ENCODE measurements around the gene FKBP15. TPM values are rescaled to one million over a fixed set of nuclear protein-coding genes. Genes with fewer than 3 reads are reported as not detected.

FKBP15 gene
- total RNA-seq, 2 experiments from 2014 or later = 37.4 to 40.7 TPM

DNA sequence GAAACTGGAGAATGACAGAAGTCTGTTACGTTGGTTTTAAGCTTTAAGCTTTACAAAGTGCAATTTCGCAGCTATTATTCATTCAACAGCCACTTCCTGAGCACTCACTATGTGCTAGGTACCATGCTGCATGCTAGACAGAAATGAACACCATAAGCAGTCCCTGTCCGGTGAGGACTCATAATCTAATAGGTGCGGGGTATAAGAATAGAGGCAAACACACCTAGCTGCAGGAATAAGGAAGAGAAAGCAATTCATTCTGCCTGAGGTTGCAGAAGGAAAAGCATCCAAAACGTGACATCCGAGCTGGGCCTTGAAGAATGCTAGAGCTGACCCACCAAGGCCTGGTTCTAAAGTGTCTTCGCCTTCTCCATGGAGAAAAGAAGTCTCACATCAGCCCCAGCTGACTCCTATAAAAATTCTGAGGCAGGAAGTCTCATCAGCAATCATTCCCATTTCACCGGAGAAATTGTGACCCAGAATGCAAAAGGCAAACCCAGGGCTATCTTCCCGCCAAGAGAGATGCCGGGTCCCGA is 542 bp downstream of the FKBP15 start:
- POLR2A ChIA-PET = interaction anchor here (0.5 to 3.1 kb wide), 13 partner anchors 12 to 848 kb away, joined by 3 to 12 read pairs (median 6); partner anchors contain the start of genes C9orf43, CDC26, HDHD3 and INIP
- H3K36me3 Mint-ChIP-seq = peaks cover 5% of the 10 kb centered on the region
- H3K27ac Mint-ChIP-seq = peak overlapping the region; percentile 71
- DNase-seq (no peak), ATAC-seq (ENCODE audit: low read depth) (no peak)
- H3K4me3 Mint-ChIP-seq = peak overlapping the region; percentile 86
- no peaks in the 10 kb centered on the region for H3K9me3 Mint-ChIP-seq
- peaks cover 36% of the 10 kb centered on the region for H3K4me1 Mint-ChIP-seq
- H3K27me3 Mint-ChIP-seq = no peaks in the 10 kb centered on the region

DNA sequence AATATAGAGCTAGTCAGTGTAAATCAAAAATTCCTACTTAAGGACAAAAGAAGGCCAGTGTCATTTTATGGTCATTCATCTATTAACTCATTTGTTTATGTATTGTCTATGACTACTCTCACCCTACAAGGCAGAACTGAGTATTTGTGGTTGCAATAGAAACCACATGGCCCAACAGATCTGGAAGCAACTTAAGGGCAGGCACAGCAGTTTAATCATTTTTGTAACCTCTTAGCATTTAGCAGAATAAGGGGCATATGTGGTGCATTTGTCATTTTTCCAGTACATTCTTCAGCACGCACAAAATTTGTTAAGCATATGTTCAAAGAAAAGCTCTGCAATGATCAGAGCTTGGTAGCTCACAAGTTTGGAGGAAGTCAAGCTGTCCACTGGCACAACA is 1.1 kb downstream of the FKBP15 start:
- Mint-ChIP-seq H3K9me3 (no peaks in the 10 kb centered on the region), H3K4me1 (peaks cover 39% of the 10 kb centered on the region), H3K27ac (peak overlapping the region; percentile 42), H3K36me3 (peaks cover 6% of the 10 kb centered on the region), H3K4me3 (peak overlapping the region; percentile 86), H3K27me3 (no peaks in the 10 kb centered on the region)
- DNase-seq (no peak), ATAC-seq (ENCODE audit: low read depth) (no peak)
- POLR2A ChIA-PET = interaction anchor here (0.8 to 3.1 kb wide), 9 partner anchors 12 to 503 kb away, joined by 3 to 12 read pairs (median 7); partner anchors contain the start of genes C9orf43, CDC26, HDHD3 and INIP

DNA sequence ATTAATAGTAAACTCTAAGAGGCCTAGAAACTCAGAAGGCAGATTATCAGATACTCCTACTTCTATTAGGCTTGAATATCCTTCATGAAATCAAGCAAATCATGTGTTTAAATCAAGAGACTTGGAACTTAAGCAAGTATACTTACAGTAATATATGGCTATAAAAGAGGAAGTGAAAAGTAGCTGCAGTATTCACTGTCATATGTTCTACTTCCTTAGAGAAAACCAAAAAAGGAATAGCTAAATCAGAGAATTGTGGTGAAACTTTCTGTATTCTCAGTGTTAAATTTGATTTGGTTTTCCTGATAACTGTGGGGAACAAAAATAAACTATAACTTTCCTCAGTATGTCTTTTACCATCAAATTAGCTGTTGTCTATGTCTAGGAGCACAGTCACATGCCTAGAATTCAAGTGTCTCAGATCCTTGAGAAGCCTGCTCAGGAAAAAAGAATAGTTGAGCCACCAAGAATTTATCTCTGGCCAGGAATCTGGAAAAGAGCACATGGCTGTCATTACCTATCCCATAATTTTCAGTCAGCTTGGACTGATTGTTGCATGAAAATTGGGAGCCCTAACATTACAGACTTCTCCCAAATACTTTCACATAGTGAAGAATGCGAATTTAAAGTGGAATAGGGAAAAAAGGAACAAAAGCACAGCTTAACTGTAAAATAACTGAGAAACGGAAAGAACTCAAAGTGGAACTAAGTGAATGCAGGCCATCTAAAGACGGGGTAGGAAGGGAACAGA is 1.7 kb downstream of the FKBP15 start:
- DNase-seq = no peak
- peaks cover 11% of the 10 kb centered on the region for H3K36me3 Mint-ChIP-seq
- H3K9me3 Mint-ChIP-seq = no peaks in the 10 kb centered on the region
- ATAC-seq (ENCODE audit: low read depth) = no peak
- peak overlapping the region; percentile 42 for H3K27ac Mint-ChIP-seq
- H3K27me3 Mint-ChIP-seq = no peaks in the 10 kb centered on the region
- H3K4me3 Mint-ChIP-seq = peak overlapping the region; percentile 86
- H3K4me1 Mint-ChIP-seq = peaks cover 39% of the 10 kb centered on the region
- POLR2A ChIA-PET = interaction anchor here (0.8 to 3.1 kb wide), 6 partner anchors 13 to 191 kb away, joined by 3 to 12 read pairs (median 8); partner anchors contain the start of genes C9orf43, CDC26, HDHD3 and POLE3

DNA sequence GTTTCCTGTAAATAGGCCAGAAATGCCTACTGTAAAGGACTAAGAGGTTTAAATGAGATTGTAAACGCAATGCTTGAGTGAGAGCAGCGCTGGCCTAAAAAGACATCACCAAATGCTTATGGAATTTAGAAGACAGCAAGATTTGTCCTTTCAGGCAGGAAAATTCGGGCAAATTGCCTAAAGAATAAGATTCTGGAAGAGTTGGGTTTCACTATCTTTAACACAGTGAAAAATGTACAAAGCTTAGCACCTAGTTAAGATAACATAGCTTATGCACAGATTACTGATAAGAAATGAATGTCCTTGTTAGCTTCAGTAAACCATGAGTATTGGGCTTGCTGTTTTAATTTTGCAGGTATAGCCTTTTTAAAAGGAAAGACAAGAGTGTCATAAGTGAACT is 4.7 kb downstream of the FKBP15 start:
- ATAC-seq (ENCODE audit: low read depth) (no peak), DNase-seq (no peak)
- no peak overlapping the region for H3K27ac Mint-ChIP-seq
- POLR2A ChIA-PET = no interaction called here
- H3K4me3 Mint-ChIP-seq = no peak overlapping the region
- H3K36me3 Mint-ChIP-seq = peaks cover 23% of the 10 kb centered on the region
- peaks cover 23% of the 10 kb centered on the region for H3K4me1 Mint-ChIP-seq
- no peaks in the 10 kb centered on the region for H3K9me3 Mint-ChIP-seq
- no peaks in the 10 kb centered on the region for H3K27me3 Mint-ChIP-seq

DNA sequence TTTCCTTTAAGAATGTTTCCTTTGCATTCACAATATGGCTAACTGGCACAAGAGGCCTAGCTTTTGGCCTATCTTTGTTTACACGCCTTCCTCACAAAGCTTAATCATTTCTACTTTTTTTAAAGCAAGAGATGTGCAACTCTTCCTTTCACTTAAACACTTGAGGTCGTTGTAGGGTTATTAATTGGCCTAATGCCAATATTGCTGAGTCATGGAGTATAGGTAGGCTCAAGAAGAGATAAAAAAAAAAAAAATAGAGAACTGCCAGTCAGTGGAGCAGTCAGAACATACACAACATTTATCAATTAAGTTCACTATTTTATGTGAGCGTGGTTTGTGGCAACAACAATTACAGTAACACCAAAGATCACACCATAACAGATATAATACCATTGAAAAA is 5.9 kb downstream of the FKBP15 start:
- POLR2A ChIA-PET = interaction anchor here (0.7 kb wide), 1 partner anchor 17 kb away, joined by 3 read pairs; no protein-coding TSS in a partner anchor
- Mint-ChIP-seq H3K36me3 (peaks cover 29% of the 10 kb centered on the region), H3K27me3 (no peaks in the 10 kb centered on the region), H3K4me1 (peaks cover 23% of the 10 kb centered on the region), H3K4me3 (no peak overlapping the region), H3K9me3 (no peaks in the 10 kb centered on the region), H3K27ac (no peak overlapping the region)
- DNase-seq (no peak), ATAC-seq (ENCODE audit: low read depth) (no peak)

DNA sequence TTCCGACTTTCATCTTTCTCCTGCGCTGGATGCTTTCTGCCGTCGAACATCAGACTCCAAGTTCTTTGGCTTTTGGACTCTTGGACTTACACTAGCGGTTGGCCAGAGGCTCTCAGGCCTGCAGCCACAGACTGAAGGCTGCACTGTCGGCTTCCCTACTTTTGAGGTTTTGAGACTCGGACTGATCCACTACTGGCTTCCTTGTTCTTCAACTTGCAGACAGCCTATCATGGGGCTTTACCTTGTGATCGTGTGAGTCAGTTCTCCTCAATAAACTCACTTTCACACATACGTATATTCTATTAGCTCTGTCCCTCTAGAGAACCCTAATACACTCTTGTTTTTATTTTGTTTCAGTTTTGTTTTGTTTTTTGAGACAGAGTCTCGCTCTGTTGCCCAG is 10.3 kb downstream of the FKBP15 start:
- no peaks in the 10 kb centered on the region for H3K9me3 Mint-ChIP-seq
- peaks cover 32% of the 10 kb centered on the region for H3K36me3 Mint-ChIP-seq
- no peak overlapping the region for H3K4me3 Mint-ChIP-seq
- peaks cover 4% of the 10 kb centered on the region for H3K4me1 Mint-ChIP-seq
- DNase-seq (no peak), ATAC-seq (ENCODE audit: low read depth) (no peak)
- H3K27ac Mint-ChIP-seq = no peak overlapping the region
- H3K27me3 Mint-ChIP-seq = no peaks in the 10 kb centered on the region
- POLR2A ChIA-PET = no interaction called here

DNA sequence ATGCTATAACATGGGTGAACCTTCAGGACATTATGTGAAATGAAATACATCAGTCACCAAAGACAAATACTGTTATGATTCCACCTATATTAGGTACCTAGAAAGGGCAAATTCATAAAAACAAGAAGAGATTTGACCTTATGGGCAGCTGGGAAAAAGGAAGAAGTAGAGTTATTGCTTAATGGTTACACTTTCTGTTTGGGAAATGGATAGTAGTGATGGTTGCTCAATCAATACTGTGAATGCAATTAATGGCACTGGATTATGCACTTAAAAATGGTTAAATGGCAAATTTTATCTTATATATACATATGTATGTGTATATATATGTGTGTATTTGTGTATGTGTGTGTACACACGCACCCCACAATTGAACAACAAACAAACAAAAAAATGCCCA is 15.2 kb downstream of the FKBP15 start:
- POLR2A ChIA-PET = interaction anchor here (0.6 to 0.7 kb wide), 2 partner anchors 21 to 27 kb away, joined by 3 to 5 read pairs; no protein-coding TSS in a partner anchor
- no peaks in the 10 kb centered on the region for H3K4me1 Mint-ChIP-seq

DNA sequence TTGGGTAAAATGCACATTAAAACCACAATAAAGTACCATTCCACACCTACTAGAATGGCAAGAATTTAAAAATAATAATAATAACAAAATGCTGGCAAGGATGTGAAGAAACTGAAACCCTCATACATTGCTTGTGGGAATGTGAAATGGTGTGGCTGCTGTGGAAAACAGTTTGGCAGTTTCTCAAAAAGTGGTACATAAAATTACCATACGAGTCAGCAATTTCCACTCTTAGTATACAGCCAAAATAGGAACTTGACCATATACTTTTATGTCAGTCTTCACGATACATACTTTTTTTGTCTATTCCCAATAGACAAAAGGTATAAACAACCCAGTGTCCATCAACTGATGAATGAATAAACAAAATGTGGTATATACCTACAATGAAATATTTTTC is 15.6 kb downstream of the FKBP15 start:
- Mint-ChIP-seq H3K4me3 (no peak overlapping the region), H3K27ac (no peak overlapping the region), H3K27me3 (no peaks in the 10 kb centered on the region), H3K9me3 (no peaks in the 10 kb centered on the region), H3K36me3 (peaks cover 28% of the 10 kb centered on the region), H3K4me1 (no peaks in the 10 kb centered on the region)
- ATAC-seq (ENCODE audit: low read depth) = no peak
- no peak for DNase-seq
- POLR2A ChIA-PET = no interaction called here

More for the DNA sequence above, 15.2 kb downstream of the FKBP15 start:
- Mint-ChIP-seq H3K36me3 (peaks cover 32% of the 10 kb centered on the region), H3K4me3 (no peak overlapping the region), H3K9me3 (no peaks in the 10 kb centered on the region), H3K27ac (no peak overlapping the region), H3K27me3 (no peaks in the 10 kb centered on the region)
- DNase-seq = no peak
- no peak for ATAC-seq (ENCODE audit: low read depth)

DNA sequence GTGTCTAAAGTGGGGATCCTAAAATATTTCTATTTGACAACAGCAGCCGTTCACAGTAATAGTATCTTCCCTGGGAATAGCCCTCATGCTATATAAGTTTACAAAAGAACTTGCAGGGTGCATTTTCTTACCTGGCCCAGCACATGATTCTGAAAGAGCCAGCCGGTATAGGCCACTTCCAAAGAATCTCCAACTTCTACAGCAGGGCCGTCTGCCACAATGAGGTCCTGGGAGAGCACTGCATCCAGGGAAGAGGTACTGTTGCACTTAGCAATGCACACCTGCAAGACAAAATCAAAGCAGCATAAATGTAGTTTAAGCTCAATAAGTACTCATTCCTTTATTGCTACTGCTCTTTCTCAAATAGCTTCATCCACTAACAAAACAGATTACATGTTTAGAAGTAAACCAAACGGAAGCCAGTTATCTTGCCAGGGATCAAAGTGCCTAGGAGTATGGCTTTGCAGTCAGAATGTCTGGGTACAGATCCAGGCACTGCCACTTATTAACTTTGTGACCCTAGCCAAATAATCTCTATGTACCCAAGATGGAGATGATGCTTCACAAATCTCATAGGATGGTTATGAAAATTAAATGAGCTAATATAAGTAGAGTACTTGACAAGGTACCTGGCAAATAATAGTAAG is 21.3 kb downstream of the FKBP15 start:
- DNase-seq (no peak), ATAC-seq (ENCODE audit: low read depth) (no peak)
- H3K4me3 Mint-ChIP-seq = no peak overlapping the region
- H3K9me3 Mint-ChIP-seq = no peaks in the 10 kb centered on the region
- H3K4me1 Mint-ChIP-seq = no peaks in the 10 kb centered on the region
- no peaks in the 10 kb centered on the region for H3K27me3 Mint-ChIP-seq
- peaks cover 32% of the 10 kb centered on the region for H3K36me3 Mint-ChIP-seq
- no peak overlapping the region for H3K27ac Mint-ChIP-seq
- POLR2A ChIA-PET = interaction anchor here (1.0 kb wide), 1 partner anchor 20 kb away, joined by 6 read pairs; no protein-coding TSS in a partner anchor

DNA sequence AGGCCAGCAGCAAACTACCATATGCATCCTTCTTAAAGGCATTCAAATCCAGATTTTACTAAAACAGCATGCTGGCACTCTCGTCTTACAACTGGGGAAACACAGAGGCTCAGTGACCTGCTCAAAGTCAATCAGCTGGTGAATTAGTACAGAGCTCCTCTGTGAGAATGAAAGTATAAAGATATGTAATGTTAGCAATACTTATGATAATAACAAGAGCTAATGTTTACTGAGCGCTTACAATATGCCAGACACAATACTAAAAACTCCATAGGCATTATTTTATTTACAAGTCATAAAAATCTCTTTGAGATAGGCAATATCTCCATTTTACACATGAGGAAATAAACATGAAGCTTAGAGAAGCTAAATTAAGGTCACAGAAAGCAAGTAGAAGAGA is 28.6 kb downstream of the FKBP15 start:
- POLR2A ChIA-PET = no interaction called here
- DNase-seq (no peak), ATAC-seq (ENCODE audit: low read depth) (no peak)
- Mint-ChIP-seq H3K27me3 (no peaks in the 10 kb centered on the region), H3K9me3 (no peaks in the 10 kb centered on the region), H3K4me1 (peaks cover 7% of the 10 kb centered on the region), H3K36me3 (peaks cover 22% of the 10 kb centered on the region), H3K4me3 (no peak overlapping the region), H3K27ac (no peak overlapping the region)

DNA sequence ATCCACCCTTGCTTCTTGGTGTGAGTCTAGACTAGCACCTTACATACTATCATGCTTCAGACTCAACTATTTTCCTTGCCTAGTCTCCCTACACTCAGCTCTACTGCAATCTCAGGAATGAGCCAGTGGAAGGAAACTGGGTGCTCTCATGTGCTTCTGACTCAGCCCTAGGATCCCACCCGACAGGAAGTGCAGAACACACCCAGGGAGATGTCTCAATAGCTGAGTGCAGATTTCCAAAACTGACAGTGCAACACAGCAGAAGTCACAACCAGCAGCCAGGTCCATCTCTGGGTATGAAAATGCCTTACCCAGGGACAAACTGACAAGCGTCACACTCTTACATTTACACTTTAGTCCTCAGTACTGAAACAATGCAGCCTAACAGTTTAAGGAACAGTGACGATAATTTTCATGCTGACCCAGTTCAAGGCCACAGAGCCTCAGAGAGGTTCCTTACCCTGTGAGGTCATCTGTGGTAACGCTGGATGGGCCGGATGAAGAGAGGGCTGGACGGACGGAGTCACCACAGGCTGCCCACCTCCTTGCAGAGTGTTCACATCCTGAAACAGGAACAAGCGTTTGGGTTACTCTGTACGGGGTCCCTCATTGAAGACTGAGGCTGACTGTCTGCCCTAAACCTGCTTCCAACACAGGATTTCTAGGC is 33.0 kb downstream of the FKBP15 start:
- H3K36me3 Mint-ChIP-seq = peaks cover 33% of the 10 kb centered on the region
- peaks cover 7% of the 10 kb centered on the region for H3K4me1 Mint-ChIP-seq
- no peak for ATAC-seq (ENCODE audit: low read depth)
- H3K27me3 Mint-ChIP-seq = no peaks in the 10 kb centered on the region
- no peak for DNase-seq
- H3K27ac Mint-ChIP-seq = no peak overlapping the region
- no peaks in the 10 kb centered on the region for H3K9me3 Mint-ChIP-seq
- POLR2A ChIA-PET = no interaction called here
- H3K4me3 Mint-ChIP-seq = no peak overlapping the region

DNA sequence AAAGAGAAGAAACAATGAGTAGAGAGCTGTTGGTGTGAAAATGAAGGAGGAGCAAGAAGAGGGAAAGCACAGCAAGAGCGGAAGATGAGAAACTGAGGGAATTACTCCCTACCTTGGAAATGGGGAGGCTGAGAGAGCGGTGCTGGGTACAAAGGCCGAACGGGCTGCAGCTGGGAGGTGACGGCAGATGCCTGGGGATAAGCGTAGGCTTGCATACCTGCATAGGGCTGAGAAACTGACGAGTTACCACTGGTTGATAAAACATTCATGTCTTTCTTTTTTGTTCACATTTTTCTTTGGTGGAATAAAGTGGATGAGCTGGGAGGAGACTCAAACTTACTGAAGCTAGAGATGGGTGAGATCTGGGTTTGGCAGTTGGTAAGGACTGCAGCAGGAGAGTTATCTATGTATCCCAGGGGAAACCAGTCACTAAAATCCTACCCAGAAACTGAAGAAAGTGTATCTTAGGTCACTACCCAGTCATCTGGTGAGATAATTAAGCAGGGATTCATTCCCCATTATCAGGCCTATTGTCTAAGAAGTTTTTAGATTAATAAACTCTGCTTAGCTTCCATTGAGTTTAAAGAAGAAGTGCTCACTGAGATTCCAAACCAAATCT is 34.8 kb downstream of the FKBP15 start:
- POLR2A ChIA-PET = interaction anchor here (1.0 kb wide), 1 partner anchor 34 kb away, joined by 3 read pairs; the partner anchor contains the start of genes FKBP15 and SLC31A1
- H3K4me1 Mint-ChIP-seq = peaks cover 7% of the 10 kb centered on the region
- no peak overlapping the region for H3K4me3 Mint-ChIP-seq
- peaks cover 42% of the 10 kb centered on the region for H3K36me3 Mint-ChIP-seq
- DNase-seq (no peak), ATAC-seq (ENCODE audit: low read depth) (no peak)
- H3K27ac Mint-ChIP-seq = peak overlapping the region; percentile 24
- no peaks in the 10 kb centered on the region for H3K9me3 Mint-ChIP-seq
- no peaks in the 10 kb centered on the region for H3K27me3 Mint-ChIP-seq

DNA sequence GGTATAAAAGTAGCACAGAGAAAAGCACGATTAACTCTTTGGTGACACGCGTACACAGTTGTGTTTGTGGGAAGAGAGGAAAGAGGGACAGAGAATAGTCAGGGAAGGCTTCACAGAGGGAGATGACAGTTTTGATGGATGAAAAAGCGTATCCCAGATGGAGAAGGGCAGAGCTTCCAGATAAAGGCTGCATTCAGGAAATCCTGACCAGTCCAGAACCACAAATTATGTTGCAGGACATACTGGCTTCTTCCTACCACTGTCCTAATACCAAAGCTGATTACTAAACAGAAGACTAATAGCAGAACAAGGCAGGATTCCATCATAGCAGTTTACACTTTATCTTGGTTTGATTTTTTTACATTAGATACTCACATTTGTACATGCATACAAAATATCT is 35.8 kb downstream of the FKBP15 start:
- no peak for DNase-seq
- Mint-ChIP-seq H3K27me3 (no peaks in the 10 kb centered on the region), H3K27ac (no peak overlapping the region), H3K36me3 (peaks cover 44% of the 10 kb centered on the region), H3K9me3 (no peaks in the 10 kb centered on the region), H3K4me1 (peaks cover 9% of the 10 kb centered on the region), H3K4me3 (no peak overlapping the region)
- ATAC-seq (ENCODE audit: low read depth) = no peak
- POLR2A ChIA-PET = no interaction called here

All from activated naive CD8-positive, alpha-beta T cell treated with anti-CD3 and anti-CD28 coated beads, Interleukin-2, amount 10 ng/mL, durations not matched to agents 7 days and 5 days (primary cell).